ENCODE measurements around the gene SLC9A2.

Gene SLC9A2

DNA sequence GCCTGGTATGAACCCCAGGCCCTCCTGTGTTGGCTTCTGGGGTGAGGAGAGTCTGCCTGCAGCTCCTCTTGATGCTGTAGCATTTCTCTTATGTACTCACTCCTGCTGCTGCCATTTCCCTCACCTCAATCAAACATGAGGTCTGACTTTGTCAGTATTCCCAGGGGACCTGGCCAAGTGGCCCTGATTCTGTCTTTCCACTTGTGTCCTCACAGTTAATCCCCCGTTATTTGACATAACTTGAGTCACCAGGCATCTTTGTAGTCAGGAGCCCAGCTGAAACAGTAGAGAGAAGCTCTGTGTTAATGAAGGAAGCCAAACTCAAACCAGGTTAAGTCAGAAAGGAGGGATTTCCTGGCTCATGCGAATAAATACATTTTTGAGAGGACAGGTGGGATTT lies 55.0 kb downstream of the SLC9A2 start:
- no peak for DNase-seq

DNA sequence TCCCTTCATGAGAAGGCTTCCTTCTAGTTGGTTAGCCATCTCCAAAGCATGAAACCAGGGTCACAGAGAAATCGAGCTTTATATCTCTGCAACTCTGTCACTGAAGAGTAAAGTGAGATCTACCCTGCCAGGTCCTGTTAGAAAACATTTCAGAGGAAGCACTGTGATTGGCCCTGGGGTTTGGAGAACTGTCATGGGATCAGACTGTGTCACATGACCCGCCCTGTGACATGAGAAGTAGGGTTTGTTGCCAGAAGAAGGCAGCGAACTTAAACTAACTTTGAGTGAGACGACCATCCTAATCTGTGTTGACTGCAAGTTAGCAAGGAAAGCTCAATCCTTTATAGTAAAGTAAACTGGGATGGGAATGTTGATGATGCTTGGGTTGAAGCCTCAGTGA lies 55.5 kb downstream of the SLC9A2 start:
- no peak for DNase-seq

DNA sequence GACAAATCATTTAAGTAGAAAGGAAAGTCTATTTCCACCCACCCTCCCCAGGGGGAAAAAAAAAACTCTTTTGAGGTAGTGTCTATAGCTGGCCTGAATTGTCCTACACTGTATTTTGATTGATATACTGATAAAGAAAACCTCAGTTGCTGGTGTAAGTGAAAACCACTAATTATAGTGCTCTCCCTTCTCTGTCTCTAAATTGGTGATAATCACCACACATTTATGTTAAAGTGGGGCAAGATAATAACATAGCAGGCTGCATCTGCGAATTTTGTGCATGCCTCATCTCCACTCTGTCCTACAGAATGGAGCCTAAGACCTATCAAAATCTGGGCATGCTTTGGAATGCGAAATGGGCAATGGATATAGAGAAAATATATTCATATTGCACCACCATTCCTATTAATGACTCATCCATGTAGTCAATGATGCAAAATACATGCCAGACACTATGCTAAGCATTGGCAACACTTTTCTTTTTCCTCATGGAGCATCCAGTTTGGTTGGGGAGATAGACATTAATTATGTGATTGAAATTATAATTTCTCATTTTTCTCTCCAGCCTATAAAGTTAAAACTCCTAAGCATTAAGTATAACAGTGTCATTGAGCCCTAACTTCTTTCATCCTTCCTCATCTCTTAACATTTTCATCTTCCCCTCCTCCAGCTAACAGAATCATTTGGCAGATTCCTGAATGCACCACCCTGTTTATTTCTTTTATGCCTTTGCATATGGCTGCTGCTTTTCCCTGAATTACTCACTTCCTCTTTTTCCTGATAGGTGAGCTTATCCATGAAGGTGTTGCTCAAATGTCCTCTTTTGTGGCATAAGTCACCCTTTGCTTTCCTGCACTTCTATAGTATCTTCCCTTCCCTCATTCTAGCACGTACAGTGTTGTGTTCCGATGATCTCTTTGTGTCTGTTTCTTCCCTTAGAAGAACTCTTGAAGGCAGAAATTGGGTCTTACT lies 58.2 kb downstream of the SLC9A2 start:
- no peak for DNase-seq

DNA sequence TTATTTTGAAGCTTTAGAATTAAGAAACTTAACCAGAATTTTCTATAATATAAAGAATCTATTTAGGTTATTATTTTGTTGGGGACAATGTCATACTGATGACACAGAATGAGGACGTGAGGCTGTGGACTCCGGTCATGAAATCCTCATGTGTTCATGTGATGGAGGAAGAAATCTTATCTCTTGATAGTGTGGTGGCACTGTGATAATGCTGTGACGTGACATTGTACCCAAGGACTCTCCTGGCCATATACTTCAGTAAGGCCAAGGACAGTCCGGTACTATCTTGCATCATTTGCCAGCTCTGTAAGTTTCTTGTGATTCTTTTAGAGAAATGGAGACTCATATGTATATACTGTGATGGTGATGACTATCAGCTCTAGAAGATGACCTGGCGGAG lies 59.1 kb downstream of the SLC9A2 start:
- no peak for DNase-seq

DNA sequence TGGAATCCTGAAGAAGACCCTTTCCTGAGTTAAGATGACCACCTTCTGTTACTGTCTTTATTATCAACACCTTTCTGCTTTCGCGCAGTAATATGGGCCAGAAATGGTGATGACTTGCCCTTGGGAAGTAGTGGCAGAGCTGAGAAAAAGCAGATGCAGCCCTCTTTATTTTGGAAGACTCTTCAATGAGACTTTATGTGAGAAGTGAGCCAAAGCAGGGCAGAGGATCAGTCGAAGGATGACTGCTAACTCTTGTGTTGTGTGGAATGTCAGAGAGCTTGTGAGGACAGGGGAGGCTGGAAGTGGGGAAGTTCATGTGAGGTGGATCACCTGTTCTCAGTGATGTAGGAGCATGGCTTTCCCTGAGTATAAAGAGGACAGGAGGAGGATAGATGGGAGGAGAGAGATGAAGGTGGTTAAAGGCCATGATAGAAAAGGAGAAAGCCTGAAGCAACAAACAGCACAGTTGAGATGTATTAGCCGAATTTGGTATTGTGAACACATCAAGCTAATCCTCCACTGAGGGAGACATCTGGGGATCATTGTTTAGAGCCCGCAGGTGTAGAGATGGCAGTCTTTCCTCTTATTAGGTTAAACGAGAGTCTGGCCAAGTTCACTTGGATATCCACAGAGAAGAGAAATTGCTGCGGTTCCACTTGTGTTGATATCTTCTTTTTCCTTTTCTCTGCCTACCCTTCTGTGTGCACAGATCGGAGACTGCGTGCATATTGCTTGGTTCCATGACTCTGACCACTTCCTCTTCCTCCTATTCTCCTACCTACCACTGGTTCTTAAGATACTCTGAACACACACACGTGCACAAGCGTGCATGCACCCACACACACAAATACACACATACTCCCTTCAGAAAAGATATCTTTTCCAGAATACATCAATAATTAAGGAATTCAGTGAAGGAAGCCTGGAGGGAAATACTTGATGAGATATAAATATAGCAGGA lies 67.4 kb downstream of the SLC9A2 start:
- no peak for DNase-seq

DNA sequence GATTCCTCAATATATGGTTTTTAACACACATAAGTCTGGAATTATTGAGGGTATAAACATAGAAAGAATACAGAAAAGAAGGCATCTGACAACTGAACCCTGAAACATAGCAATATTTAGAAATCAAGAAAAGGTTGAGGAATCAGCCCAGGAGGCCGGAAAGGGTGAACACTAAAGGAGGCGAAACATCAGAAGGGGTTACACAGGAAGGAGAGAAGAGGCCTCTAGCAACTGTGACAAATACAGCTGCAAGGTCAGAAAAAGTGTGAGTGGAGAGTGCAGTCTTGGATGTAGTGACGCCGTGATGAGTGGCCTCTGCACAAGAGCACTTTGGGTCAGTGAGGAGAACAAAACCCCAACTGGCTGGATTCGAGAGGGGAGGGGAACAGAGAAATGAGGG lies 70.7 kb downstream of the SLC9A2 start:
- no peak for DNase-seq

DNA sequence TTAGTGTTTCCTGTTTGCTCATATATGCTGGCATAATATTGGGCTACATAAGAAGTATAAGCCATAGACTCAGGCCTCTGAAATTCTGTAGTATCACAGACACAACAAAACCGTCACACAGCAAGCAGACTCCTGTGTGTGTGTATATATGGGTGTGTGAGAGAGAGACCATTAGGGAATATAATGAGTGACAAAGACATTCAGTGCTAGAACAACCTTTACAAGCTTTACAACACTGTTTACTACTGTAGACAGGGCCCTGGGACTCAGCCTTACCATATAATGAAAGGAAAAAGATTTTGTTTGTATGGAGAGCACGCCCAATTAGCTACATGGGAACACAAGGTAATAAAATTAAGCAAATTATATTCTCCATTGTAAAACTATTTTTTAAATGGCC lies 77.1 kb downstream of the SLC9A2 start:
- no peak for DNase-seq

DNA sequence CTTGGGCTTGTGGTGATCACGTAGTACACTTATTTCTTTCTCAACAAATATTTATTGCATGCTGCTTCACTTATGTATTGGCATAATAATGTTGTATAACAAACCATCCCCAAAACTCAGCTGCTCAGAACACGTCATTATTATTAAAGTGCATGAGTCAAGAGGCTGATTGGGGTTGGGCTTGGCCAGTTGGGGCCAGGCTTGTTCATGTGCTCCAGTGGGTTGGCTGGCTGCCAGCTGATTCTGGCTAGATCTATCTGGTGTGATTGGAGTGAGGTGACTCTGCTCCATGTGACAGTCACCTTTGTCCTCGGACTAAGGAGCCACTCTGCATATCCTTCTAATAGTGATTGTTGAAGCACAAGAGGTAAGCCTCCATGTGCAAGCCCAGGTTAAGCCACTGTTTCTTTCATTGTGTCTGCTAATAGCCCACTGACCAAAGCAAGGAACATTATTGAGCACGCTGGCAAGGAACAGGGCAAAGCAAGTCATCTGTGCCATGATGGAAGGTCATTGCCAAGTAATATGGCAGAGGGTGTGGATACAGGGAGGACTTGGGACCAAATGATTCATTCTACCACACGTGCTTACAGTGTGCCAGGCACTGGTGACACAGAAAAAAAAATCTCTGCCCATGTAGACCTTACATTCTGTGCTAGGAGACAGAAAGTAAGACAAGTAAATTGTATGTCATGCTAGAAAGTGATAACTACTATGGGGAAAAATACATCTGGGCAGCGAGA lies 79.2 kb downstream of the SLC9A2 start:
- no peak for DNase-seq

DNA sequence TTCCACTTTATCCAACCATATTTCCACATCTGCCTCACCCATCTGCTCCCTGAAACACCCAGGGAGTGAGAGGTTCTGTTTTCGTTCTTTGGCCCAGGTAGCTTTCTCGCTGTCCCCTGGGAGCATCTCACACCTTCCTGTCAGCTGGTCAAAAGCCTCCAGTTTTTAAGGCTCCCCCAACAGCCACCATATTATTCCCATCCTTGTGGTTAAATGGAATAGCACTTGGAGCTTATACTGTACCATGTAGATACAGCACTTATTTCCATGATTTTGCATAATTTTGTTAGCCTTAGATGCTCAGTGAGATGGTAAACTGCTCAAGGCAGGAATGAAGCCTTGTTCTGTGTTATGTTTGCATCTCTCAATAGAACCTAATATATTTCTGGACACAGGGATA lies 84.0 kb downstream of the SLC9A2 start:
- DNase-seq: no peak

DNA sequence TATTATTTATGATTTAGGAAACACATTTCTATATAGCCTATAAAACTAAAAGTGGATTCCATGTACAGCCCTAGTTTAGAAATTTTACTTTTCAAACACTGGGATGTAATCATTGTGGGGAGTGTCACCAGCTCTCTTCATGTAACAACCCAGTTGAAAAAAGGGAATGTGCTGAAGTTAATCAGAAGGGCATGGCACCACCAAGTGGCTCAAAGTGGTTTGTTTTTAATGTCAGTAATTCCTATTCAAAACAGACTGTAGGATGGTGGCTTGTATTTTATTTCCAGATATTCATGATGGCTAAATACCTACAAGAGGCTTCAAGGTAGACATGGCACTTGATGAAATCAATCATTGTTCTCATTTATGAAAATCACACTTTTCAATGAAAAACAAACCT lies 84.4 kb downstream of the SLC9A2 start:
- no peak for DNase-seq

DNA sequence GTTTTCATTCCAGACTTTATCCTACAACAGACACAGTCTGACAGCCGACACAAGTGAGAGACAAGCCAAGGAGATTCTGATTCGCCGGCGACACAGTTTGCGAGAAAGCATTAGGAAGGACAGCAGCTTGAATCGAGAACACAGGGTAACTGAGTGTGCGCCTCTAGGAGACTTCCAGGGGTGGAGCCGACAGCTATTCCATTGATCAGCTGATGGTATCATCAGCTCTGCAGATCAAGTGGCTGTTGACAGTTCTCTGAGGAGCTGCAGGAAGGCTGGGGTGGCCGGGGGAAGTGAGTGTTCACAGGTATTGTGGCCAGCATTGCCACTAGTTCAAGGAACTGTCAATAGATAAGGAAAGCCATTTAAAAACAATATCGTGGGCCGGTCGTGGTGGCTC lies 85.2 kb downstream of the SLC9A2 start:
- no peak for DNase-seq

DNA sequence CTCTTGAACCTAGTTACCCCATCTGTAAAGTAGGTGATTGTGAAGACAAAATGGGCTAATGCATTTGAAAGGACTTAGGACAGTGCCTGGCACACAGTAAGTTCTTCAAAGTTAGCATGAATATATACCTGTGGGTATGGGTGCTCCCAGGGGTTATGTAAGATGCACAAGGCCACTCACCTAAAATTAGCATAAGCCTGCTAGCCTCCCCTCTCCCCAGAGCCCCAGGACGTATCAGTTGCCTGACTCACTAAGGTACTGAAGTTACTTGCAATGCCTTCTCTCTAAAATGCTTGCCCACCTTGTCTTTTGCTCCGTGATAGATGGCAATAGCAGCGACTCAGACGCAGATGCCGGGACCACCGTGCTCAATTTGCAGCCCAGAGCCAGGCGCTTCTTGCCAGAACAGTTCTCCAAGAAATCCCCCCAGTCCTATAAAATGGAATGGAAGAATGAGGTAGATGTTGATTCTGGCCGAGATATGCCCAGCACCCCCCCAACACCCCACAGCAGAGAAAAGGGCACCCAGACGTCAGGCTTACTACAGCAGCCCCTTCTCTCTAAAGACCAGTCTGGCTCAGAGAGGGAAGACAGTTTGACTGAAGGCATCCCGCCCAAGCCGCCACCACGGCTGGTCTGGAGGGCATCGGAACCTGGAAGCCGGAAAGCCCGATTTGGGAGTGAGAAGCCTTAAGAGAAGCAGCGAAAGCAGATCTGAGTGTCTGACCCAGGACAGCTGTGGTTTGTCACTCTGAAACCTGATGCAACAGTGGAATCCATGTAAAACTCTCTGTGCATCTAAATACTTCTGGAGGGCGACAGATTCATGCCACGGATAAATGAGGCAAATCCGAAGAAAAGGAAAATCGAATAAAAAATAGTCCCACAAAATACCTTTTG lies 88.7 kb downstream of the SLC9A2 start:
- DNase-seq: no peak

DNA sequence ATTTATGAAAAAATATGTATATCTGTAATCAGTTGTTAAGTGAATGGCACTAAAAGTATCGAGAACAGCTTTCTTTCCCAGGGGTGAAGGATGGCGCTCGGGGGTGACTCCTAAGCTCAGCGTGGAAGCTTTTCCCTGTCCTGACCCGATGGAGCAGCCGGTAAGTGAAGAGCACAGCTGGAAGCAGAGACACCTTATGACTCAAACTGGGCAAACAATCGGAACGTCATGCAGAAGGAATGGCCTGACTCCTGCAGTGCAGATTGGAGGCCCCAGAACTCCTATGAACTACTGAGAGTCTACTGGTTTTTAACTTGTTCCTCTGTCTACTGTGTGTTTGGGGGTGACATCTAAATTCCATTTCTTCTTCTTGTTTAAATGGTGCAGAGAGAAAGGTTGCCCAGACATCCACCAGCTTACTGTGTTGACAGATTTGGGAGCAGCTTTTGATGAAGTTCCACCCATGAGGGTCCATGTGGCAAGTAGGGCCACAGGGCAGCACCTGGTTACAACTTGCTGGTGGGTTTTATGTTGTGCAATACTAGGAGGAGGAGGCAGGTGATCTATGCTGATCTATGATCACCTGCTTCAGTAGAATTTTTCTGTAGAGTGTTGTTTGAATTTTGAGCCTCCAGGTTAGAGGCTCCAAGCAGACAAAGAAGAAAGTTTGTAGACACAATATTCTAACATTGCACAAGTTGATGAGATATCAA lies 89.7 kb downstream of the SLC9A2 start:
- DNase-seq: no peak

DNA sequence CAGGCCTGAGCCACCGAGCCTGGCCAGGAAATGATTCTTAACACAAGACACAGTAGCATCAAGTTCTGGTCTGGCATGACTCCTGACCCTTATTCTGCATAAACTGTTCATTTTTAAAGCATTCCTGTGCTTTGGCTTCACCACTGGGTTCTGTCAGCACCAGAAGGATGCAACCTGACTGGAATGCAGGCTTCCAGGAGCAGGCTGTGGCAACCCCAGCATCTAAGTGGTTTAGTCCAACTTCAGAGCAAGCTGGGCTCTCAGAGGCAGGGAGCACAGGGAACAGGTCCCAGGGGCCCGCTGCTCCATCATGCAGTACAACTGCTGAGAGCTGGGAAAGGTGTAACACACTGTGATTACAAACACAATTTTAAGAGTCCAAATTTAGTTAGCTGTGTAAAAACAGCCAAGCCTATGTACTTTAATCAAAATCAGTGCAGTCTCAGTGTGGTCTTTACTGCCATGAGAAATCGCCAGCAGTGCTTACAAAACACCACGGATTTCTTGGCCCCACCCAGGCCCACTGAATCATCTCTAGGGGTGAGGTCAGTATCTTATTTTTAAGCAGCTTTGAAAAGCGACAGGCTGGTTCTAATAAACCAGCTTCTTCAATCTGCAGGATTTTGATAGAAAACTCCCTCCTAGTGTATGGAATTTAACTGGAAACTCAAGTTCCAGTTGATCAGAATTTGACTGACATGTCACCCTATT lies 98.1 kb downstream of the SLC9A2 start:
- DNase-seq: no peak

DNA sequence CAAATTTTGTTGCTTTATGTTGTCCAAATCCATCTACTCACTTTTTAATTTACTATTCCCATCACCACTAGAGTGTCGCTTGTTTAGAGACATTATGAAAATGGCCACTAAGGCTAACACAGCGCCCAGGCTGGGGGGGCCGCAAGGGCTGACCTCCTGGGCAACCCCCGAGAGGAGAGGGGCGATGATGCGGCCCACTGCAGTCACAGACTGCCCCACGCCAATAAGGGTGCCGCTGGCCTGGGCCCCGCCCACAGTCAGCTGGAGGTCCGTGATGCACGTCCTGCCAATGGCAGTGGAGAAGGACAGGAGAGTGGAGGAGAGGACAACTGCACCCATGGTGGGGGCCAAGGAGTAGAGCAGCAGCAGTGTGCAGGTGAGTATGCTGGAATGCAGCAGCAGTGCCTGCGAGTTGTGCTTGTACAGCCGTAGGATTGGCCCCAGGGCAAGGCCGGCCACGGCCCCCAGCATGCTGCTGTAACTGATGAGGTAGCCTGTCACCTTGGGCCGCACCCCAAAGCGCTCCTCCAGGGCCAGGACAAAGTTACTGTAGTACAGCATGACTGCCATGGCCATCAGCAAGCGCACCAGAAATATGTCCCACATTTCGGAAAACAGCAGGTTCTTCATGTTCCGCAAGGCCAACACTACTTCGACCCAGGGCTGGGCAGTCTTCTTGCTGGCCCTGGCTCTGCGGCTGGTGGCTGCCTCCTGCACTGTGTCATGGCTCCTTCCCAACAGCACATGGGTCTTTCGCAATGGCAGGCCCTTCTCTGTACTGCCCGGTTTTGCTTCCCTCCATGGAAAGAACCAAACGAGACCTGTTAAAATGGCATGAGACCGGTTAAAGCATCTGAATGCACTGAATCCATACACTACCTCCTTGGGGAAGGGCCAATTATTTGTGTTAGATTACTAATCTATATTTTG lies 99.3 kb downstream of the SLC9A2 start:
- no peak for DNase-seq

DNA sequence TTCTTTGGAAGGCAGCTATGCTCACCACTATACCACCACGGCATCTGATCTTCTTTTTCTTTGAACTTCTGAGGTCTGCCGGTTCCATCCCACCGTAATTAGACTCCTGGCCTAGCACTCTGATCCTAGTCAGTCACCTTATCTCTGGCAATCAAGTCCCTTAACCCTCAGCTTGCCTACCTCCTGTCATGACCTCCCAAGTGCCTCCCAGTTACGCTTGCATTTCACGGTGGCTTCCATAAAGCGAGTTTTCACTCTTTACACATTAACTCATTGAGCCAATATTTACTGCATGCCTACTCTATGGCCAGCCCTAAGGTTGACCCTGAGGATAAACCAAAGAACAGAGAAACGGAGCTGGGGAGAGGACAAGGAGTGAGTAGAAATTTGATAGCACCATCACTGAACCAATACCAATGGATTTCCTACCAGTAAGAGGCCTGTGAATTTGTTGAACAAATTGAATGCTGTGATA lies 104.7 kb downstream of the SLC9A2 start:
- DNase-seq: no peak

DNA sequence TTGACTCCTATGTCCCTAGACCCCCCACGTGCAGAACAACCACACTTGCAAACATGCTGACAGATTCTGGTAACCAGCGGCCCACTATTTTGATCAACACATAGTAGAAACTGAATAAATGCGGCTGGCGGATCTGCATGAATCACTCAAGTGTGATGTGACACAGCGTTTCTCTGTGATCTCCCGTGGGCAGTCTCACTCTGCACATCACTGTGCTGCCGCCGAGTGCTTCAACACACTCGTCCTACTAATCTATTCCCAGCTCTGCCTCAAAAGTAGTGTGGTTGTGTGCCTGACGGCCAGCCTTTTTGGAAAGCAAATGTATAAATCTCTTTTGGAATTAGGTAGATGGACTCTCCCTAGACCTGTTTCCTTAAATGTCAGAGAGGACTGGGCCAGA lies 105.2 kb downstream of the SLC9A2 start:
- no peak for DNase-seq

DNA sequence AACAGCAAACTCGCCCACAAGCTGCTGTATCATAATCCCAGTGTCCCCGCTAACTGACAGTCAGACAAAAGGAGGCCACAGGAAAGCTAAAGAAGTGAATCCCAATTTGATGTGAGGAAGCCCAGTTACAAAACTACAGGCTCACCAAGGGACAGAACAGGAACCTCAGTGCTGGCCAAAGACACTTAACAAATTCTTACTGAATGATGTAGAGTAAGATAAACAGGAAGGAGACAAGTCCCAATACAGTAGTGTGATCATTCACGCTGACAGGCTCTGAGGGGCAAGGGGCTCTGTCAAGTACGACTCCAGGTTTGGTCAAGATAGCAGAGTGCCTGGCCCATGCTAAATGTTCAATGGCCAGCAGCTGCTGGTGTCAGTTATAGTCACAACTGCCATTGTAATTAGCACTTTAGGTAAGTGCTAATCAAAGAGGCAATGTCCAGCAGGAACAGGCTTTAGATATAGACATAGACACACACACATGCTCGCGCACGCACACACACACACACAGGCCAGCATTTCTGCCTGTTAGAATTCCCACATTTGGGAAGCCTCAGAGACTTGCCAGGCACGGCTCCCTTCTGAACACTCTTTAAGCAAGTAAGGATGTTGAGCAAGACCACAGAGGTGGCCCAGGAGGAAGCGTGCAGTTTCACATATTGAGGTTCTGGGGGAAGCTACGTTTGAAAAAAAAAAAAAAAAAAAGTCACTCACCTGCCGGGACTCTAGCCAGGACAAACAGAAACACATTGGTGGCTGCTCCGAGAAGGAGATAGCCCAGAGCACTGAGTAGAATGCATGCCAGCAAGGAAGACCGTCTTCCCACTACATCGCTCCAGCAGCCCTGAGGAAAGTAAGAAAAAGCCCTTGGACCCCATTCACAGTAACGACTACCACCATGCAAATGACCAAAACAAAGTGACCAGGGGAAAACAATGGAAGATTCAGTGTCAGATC lies 107.1 kb downstream of the SLC9A2 start:
- no peak for DNase-seq
